WTC11 (cell line): ENCODE measurements around the gene CAGE1. TPM values are rescaled to one million over a fixed set of nuclear protein-coding genes. Genes with fewer than 3 reads are reported as not detected.

Experiments
- ATAC-seq: fragments of 200-7000 bp; cut with Tn5 transposase; 2 replicates; pipeline ENCODE4 v1.10.0; 2021; ENCODE audit warnings: mild to moderate bottlenecking, moderate library complexity
- CTCF ChIA-PET: fragments of 300-600 bp; sonication (Branson Sonifier 250); formaldehyde crosslinking; loops from one replicate; lab custom pipeline; 2021; ENCODE audit warnings: antibody characterized with exemption; lab: Charles Lee
- POLR2A ChIA-PET: fragments of 350-600 bp; sonication (Branson Sonifier 250); formaldehyde crosslinking; loops from one replicate; lab custom pipeline; 2021; ENCODE audit warnings: antibody characterized with exemption; lab: Charles Lee
- DNase-seq: peaks from one replicate; pipeline ENCODE4 v3.0.0; 2021; ENCODE audit warnings: low spot score
- H3K27ac Mint-ChIP-seq: 2 replicates; pipeline ENCODE4 v1.8.0; 2021; ENCODE audit warnings: mixed read lengths
- H3K27me3 Mint-ChIP-seq: 2 replicates; pipeline ENCODE4 v1.8.0; 2021; ENCODE audit warnings: low read depth, mild to moderate bottlenecking, moderate library complexity, mixed read lengths
- H3K36me3 Mint-ChIP-seq: 2 replicates; pipeline ENCODE4 v1.8.0; 2021; ENCODE audit warnings: mixed read lengths
- H3K4me1 Mint-ChIP-seq: 2 replicates; pipeline ENCODE4 v1.8.0; 2022; ENCODE audit warnings: mixed read lengths
- H3K4me3 Mint-ChIP-seq: 2 replicates; pipeline ENCODE4 v1.8.0; 2021; ENCODE audit warnings: mild to moderate bottlenecking, moderate library complexity, mixed read lengths
- H3K9me3 Mint-ChIP-seq: 2 replicates; pipeline ENCODE4 v1.8.0; 2021; ENCODE audit warnings: mixed read lengths
- CTCF ChIP-seq: fragments of 200-600 bp; IDR thresholded peaks from 2 replicates; pipeline ENCODE4 v1.8.0; 2022; ENCODE audit warnings: antibody characterized with exemption
- ELF4 ChIP-seq: sonication (generic); formaldehyde crosslinking; IDR thresholded peaks from 2 replicates; pipeline ENCODE4 v1.8.1; 2022; ENCODE audit warnings: low read depth, mild to moderate bottlenecking, moderate library complexity, missing genetic modification reagents
- FOXP1 ChIP-seq: sonication (generic); formaldehyde crosslinking; IDR thresholded peaks from 2 replicates; pipeline ENCODE4 v1.8.0; 2022; ENCODE audit warnings: missing genetic modification reagents, mild to moderate bottlenecking, moderate library complexity, borderline replicate concordance
- GRHL2 ChIP-seq: fragments of 250-450 bp; sonication (Bioruptor Pico); IDR thresholded peaks from 2 replicates; pipeline ENCODE4 v1.8.0; 2022; ENCODE audit warnings: mild to moderate bottlenecking, moderate library complexity; ENCODE audit not compliant: insufficient replicate concordance, severe bottlenecking
- HMGA2 ChIP-seq: fragments of 250-450 bp; sonication (Bioruptor Pico); IDR thresholded peaks from 2 replicates; pipeline ENCODE4 v1.4.0; 2021; ENCODE audit warnings: mild to moderate bottlenecking, moderate library complexity
- JUN ChIP-seq: sonication (generic); formaldehyde crosslinking; IDR thresholded peaks from 2 replicates; pipeline ENCODE4 v1.8.0; 2023; ENCODE audit warnings: mild to moderate bottlenecking, missing genetic modification reagents
- MYBL2 ChIP-seq: sonication (generic); formaldehyde crosslinking; IDR thresholded peaks from 2 replicates; pipeline ENCODE4 v1.8.1; 2023; ENCODE audit warnings: mild to moderate bottlenecking, moderate library complexity, missing genetic modification reagents
- NFATC4 ChIP-seq: fragments of 250-450 bp; sonication (Bioruptor Pico); IDR thresholded peaks from 2 replicates; pipeline ENCODE4 v1.9.0; 2021; ENCODE audit warnings: mild to moderate bottlenecking
- NR1H2 ChIP-seq: sonication (generic); formaldehyde crosslinking; IDR thresholded peaks from 2 replicates; pipeline ENCODE4 v1.9.0; 2021; ENCODE audit warnings: mild to moderate bottlenecking, moderate library complexity, missing genetic modification reagents
- USF2 ChIP-seq: sonication (generic); formaldehyde crosslinking; IDR thresholded peaks from 2 replicates; pipeline ENCODE4 v1.8.1; 2023; ENCODE audit warnings: mild to moderate bottlenecking, missing genetic modification reagents, moderate library complexity
- ZBTB21 ChIP-seq: sonication (generic); formaldehyde crosslinking; IDR thresholded peaks from 2 replicates; pipeline ENCODE4 v1.8.1; 2023; ENCODE audit warnings: mild to moderate bottlenecking, missing genetic modification reagents, borderline replicate concordance
- ZNF121 ChIP-seq: sonication (generic); formaldehyde crosslinking; IDR thresholded peaks from 2 replicates; pipeline ENCODE4 v1.8.0; 2023; ENCODE audit warnings: missing genetic modification reagents
- ZNF138 ChIP-seq: sonication (generic); formaldehyde crosslinking; conservative IDR thresholded peaks from 2 replicates; pipeline ENCODE4 v1.8.1; 2022; ENCODE audit warnings: mild to moderate bottlenecking, moderate library complexity, missing genetic modification reagents
- ZNF423 ChIP-seq: fragments of 250-450 bp; sonication (Bioruptor Pico); IDR thresholded peaks from 2 replicates; pipeline ENCODE4 v2.1.2; 2022; ENCODE audit warnings: mild to moderate bottlenecking, moderate library complexity
- total RNA-seq: library from RNA; stranded (reverse); gene quantifications from 3 replicates; pipeline ENCODE4 v1.2.3, GENCODE V29; 2021
- TF ChIP-seq, protein P1 (sequence below): sonication (generic); formaldehyde crosslinking; IDR thresholded peaks from 2 replicates; pipeline ENCODE4 v1.8.1; 2023; ENCODE audit warnings: mild to moderate bottlenecking, missing genetic modification reagents
- TF ChIP-seq, protein P2 (sequence below): sonication (generic); formaldehyde crosslinking; IDR thresholded peaks from 2 replicates; pipeline ENCODE4 v1.8.1; 2022; ENCODE audit warnings: low read depth, mild to moderate bottlenecking, moderate library complexity, missing genetic modification reagents, borderline replicate concordance
- TF ChIP-seq, protein P3 (sequence below): sonication (generic); formaldehyde crosslinking; IDR thresholded peaks from 2 replicates; pipeline ENCODE4 v1.8.0; 2023; ENCODE audit warnings: missing genetic modification reagents
- TF ChIP-seq, protein P4 (sequence below): fragments of 250-450 bp; sonication (Bioruptor Pico); IDR thresholded peaks from 2 replicates; pipeline ENCODE4 v1.8.0; 2021; ENCODE audit warnings: mild to moderate bottlenecking
- TF ChIP-seq, protein P5 (sequence below): sonication (generic); formaldehyde crosslinking; conservative IDR thresholded peaks from 2 replicates; pipeline ENCODE4 v1.8.1; 2023; ENCODE audit warnings: mild to moderate bottlenecking, low read depth, missing genetic modification reagents, moderate library complexity

Gene CAGE1
- total RNA-seq, 1 experiment from 2014 or later, result 0.07 TPM

GRCh38 chr6:7418238-7418905 is 28.8 kb upstream of the CAGE1 start:
- no peak for DNase-seq

More at GRCh38 chr6:7418238-7418905, 28.8 kb upstream of the CAGE1 start:
- Mint-ChIP-seq H3K9me3 (no peaks in the 10 kb centered on the region), H3K27ac (peak overlapping the region; percentile 0; the same call in 1 of the 2 replicates), H3K36me3 (peaks cover 44% of the 10 kb centered on the region), H3K4me1 (peaks cover 12% of the 10 kb centered on the region), H3K4me3 (no peak overlapping the region), H3K27me3 (no peaks in the 10 kb centered on the region)
- no peak for TF ChIP-seq ELF4 (CRISPR knock-in tag)
- no peak for TF ChIP-seq FOXP1 (CRISPR knock-in tag)
- TF ChIP-seq, protein P1, sequence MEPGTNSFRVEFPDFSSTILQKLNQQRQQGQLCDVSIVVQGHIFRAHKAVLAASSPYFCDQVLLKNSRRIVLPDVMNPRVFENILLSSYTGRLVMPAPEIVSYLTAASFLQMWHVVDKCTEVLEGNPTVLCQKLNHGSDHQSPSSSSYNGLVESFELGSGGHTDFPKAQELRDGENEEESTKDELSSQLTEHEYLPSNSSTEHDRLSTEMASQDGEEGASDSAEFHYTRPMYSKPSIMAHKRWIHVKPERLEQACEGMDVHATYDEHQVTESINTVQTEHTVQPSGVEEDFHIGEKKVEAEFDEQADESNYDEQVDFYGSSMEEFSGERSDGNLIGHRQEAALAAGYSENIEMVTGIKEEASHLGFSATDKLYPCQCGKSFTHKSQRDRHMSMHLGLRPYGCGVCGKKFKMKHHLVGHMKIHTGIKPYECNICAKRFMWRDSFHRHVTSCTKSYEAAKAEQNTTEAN (CRISPR knock-in tag), result no peak
- TF ChIP-seq JUN, result no peak
- no peak for TF ChIP-seq HMGA2
- TF ChIP-seq ZNF121 (CRISPR knock-in tag), result no peak
- no peak for TF ChIP-seq NFATC4
- no peak for TF ChIP-seq CTCF
- TF ChIP-seq, protein P2, sequence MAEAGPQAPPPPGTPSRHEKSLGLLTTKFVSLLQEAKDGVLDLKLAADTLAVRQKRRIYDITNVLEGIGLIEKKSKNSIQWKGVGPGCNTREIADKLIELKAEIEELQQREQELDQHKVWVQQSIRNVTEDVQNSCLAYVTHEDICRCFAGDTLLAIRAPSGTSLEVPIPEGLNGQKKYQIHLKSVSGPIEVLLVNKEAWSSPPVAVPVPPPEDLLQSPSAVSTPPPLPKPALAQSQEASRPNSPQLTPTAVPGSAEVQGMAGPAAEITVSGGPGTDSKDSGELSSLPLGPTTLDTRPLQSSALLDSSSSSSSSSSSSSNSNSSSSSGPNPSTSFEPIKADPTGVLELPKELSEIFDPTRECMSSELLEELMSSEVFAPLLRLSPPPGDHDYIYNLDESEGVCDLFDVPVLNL (CRISPR knock-in tag), result no peak
- no peak for TF ChIP-seq ZBTB21
- TF ChIP-seq, protein P3, sequence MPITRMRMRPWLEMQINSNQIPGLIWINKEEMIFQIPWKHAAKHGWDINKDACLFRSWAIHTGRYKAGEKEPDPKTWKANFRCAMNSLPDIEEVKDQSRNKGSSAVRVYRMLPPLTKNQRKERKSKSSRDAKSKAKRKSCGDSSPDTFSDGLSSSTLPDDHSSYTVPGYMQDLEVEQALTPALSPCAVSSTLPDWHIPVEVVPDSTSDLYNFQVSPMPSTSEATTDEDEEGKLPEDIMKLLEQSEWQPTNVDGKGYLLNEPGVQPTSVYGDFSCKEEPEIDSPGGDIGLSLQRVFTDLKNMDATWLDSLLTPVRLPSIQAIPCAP, result no peak
- no peak for TF ChIP-seq ZNF423
- no peak for TF ChIP-seq MYBL2 (CRISPR knock-in tag)
- TF ChIP-seq NR1H2, result no peak
- TF ChIP-seq GRHL2 (CRISPR knock-in tag), result no peak
- TF ChIP-seq ZNF138 (CRISPR knock-in tag), result no peak
- no peak for TF ChIP-seq USF2
- TF ChIP-seq, protein P4, sequence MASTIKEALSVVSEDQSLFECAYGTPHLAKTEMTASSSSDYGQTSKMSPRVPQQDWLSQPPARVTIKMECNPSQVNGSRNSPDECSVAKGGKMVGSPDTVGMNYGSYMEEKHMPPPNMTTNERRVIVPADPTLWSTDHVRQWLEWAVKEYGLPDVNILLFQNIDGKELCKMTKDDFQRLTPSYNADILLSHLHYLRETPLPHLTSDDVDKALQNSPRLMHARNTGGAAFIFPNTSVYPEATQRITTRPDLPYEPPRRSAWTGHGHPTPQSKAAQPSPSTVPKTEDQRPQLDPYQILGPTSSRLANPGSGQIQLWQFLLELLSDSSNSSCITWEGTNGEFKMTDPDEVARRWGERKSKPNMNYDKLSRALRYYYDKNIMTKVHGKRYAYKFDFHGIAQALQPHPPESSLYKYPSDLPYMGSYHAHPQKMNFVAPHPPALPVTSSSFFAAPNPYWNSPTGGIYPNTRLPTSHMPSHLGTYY (CRISPR knock-in tag), result no peak
- TF ChIP-seq, protein P5, sequence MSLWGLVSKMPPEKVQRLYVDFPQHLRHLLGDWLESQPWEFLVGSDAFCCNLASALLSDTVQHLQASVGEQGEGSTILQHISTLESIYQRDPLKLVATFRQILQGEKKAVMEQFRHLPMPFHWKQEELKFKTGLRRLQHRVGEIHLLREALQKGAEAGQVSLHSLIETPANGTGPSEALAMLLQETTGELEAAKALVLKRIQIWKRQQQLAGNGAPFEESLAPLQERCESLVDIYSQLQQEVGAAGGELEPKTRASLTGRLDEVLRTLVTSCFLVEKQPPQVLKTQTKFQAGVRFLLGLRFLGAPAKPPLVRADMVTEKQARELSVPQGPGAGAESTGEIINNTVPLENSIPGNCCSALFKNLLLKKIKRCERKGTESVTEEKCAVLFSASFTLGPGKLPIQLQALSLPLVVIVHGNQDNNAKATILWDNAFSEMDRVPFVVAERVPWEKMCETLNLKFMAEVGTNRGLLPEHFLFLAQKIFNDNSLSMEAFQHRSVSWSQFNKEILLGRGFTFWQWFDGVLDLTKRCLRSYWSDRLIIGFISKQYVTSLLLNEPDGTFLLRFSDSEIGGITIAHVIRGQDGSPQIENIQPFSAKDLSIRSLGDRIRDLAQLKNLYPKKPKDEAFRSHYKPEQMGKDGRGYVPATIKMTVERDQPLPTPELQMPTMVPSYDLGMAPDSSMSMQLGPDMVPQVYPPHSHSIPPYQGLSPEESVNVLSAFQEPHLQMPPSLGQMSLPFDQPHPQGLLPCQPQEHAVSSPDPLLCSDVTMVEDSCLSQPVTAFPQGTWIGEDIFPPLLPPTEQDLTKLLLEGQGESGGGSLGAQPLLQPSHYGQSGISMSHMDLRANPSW (CRISPR knock-in tag), result no peak
- no peak for ATAC-seq
- CTCF ChIA-PET, result no interaction called here
- POLR2A ChIA-PET, result no interaction called here
